H1 (cell line): ENCODE results near the gene PTCH2. TPM values are rescaled to one million over a fixed set of nuclear protein-coding genes. Genes with fewer than 3 reads are reported as not detected.
A peak's percentile ranks its signal among the peaks of the same experiment; 100 is the strongest.

Experiments used
- BACH1 ChIP-seq: IDR thresholded peaks from 2 replicates; pipeline ENCODE4 v1.6.1; 2012; ENCODE audit warnings: low read length, improper control_type of control experiment
- BCL11A ChIP-seq, 2 experiments: IDR thresholded peaks; one replicate each; pipeline ENCODE4 v1.6.1; 2011; ENCODE audit warnings: low read depth in 2 of 2, low read length in 2 of 2, mild to moderate bottlenecking in 2 of 2
- GABPA ChIP-seq: IDR thresholded peaks from 2 replicates; pipeline ENCODE4 v1.6.1; 2011; ENCODE audit warnings: mild to moderate bottlenecking, low read length, moderate library complexity, borderline replicate concordance; ENCODE audit not compliant: insufficient read depth
- GTF2F1 ChIP-seq: IDR thresholded peaks from 2 replicates; pipeline ENCODE4 v1.6.1; 2012; ENCODE audit warnings: low read depth, low read length, improper control_type of control experiment, borderline replicate concordance
- HDAC2 ChIP-seq, 2 experiments: fragments of 300-600 bp in 1 of 2; sonication (generic) in 1 of 2; IDR thresholded peaks; 2 replicates each; pipeline ENCODE4 v1.6.1; 2011 to 2012; ENCODE audit warnings: low read depth in 2 of 2, low read length in 2 of 2, mild to moderate bottlenecking in 2 of 2, moderate library complexity in 2 of 2, borderline replicate concordance in 1 of 2, inconsistent platforms in 1 of 2
- HDAC6 ChIP-seq: IDR thresholded peaks from one replicate; pipeline ENCODE4 v1.7.1; 2012; ENCODE audit warnings: low read depth, mild to moderate bottlenecking, inconsistent platforms, low read length, moderate library complexity
- JUND ChIP-seq: IDR thresholded peaks from 2 replicates; pipeline ENCODE4 v1.6.1; 2011; ENCODE audit warnings: mild to moderate bottlenecking, improper control_type of control experiment, low read length
- KDM4A ChIP-seq: IDR thresholded peaks from one replicate; pipeline ENCODE4 v1.7.1; 2012; ENCODE audit warnings: low read depth, mild to moderate bottlenecking, moderate library complexity, low read length, inconsistent platforms; ENCODE audit not compliant: severe bottlenecking
- MAFK ChIP-seq: IDR thresholded peaks from 2 replicates; pipeline ENCODE4 v1.6.1; 2012; ENCODE audit warnings: low read depth, mild to moderate bottlenecking, improper control_type of control experiment, low read length
- POU5F1 ChIP-seq: IDR thresholded peaks from 2 replicates; pipeline ENCODE4 v1.6.1; 2011; ENCODE audit warnings: low read depth, mild to moderate bottlenecking, low read length, moderate library complexity
- RAD21 ChIP-seq, 2 experiments: IDR thresholded peaks in 1 of 2; conservative IDR thresholded peaks in 1 of 2; 2 replicates each; pipeline ENCODE4 v1.6.1; 2011; ENCODE audit warnings: low read depth in 2 of 2, low read length in 2 of 2, improper control_type of control experiment in 1 of 2, inconsistent platforms in 1 of 2, mild to moderate bottlenecking in 1 of 2, moderate library complexity in 1 of 2
- SIRT6 ChIP-seq: IDR thresholded peaks from one replicate; pipeline ENCODE4 v1.7.1; 2012; ENCODE audit warnings: low read length, inconsistent platforms
- SP2 ChIP-seq: IDR thresholded peaks from 2 replicates; pipeline ENCODE4 v1.6.1; 2012; ENCODE audit warnings: mild to moderate bottlenecking, low read length, inconsistent platforms
- SRF ChIP-seq: IDR thresholded peaks from 2 replicates; pipeline ENCODE4 v1.6.1; 2011; ENCODE audit warnings: mild to moderate bottlenecking, low read depth, low read length, moderate library complexity
- TBP ChIP-seq: IDR thresholded peaks from 2 replicates; pipeline ENCODE4 v1.6.1; 2011; ENCODE audit warnings: low read depth, low read length, improper control_type of control experiment
- TEAD4 ChIP-seq: IDR thresholded peaks from 2 replicates; pipeline ENCODE4 v1.6.1; 2012; ENCODE audit warnings: low read depth, low read length, inconsistent platforms, mixed read lengths
- YY1 ChIP-seq: IDR thresholded peaks from 2 replicates; pipeline ENCODE4 v1.6.1; 2011; ENCODE audit warnings: low read depth, mild to moderate bottlenecking, low read length
- polyA plus RNA-seq, 7 experiments: library from polyadenylated mRNA; depleted of rRNA in 3 of 7; stranded (reverse) in 5 of 7; unstranded in 2 of 7; fragments of >200 nt in 5 of 7; fragments of 200-250 nt in 2 of 7; gene quantifications; 1 replicate in 5 of 7; 2 replicates in 1 of 7; 4 replicates in 1 of 7; pipeline versions ENCODE4 v1.2.1 to v1.2.3, GENCODE V29; 2011 to 2013; ENCODE audit warnings: missing spikeins in 2 of 7, mixed read lengths in 2 of 7
- total RNA-seq: library from RNA; stranded (reverse); fragmentation: NEBNext Ultra II Directional; extraction: Animal tissue kit (Norgen Biotek cat#: 25700); gene quantifications from 2 replicates; pipeline ENCODE4 v1.2.1, GENCODE V29; 2021
- TF ChIP-seq, protein P1 (sequence below), 3 experiments: IDR thresholded peaks; 1 replicate in 2 of 3; 2 replicates in 1 of 3; pipeline versions ENCODE4 v1.5.1 to v1.6.1; 2011; ENCODE audit warnings: low read length in 3 of 3, mild to moderate bottlenecking in 3 of 3, inconsistent platforms in 2 of 3, low read depth in 1 of 3, moderate library complexity in 1 of 3; ENCODE audit not compliant: insufficient read depth in 1 of 3; ENCODE audit errors: control extremely low read depth in 1 of 3
- TF ChIP-seq, protein P2 (sequence below): IDR thresholded peaks from 2 replicates; pipeline ENCODE4 v1.6.1; 2011; ENCODE audit warnings: low read depth, mild to moderate bottlenecking, low read length; ENCODE audit not compliant: insufficient read depth
- TF ChIP-seq, protein P3 (sequence below): IDR thresholded peaks from 2 replicates; pipeline ENCODE4 v1.6.1; 2012; ENCODE audit warnings: inconsistent platforms

PTCH2 gene
- total and polyA plus RNA-seq, 2 of the 8 experiments (the other 6 are each of a cell fraction or from before 2014, with no cell fraction given) = 0.35 to 1.2 TPM

DNA sequence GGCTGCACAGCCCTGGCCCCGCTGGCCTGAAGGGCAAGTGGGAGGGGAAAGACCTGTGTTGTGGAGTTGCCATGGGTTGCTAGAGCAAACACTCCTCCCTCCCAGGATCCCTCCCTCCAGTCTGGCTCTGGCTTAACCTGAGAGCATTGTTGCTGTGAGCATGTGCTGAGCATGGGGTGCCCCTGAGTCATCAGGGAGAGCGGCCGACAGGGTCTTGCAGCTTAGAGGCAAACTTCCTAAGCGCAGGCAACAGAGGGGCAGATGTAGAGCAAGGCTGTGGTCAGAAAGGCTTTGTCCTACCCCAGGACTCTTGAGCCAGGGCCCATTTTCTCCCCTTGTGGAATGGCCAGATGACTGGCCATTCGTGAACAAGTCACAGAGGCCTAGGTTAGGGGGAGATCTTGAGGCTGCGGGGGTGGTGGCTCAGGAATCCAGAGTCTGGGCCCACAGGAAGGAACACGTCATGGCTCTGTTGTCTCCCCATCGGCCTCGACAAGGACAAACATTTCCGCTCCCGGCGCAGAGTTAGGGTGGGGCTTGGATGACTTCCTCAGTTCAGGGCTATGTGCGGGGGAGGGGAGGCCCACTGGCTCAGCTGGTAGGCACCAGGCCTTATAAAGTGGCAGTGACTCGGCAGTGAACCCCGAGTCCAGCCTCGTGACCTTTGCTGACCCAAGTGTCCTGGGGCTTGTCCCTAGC is 35.5 kb downstream of the PTCH2 start (continued):
- TF ChIP-seq POU5F1 (no peak), KDM4A (no peak), GTF2F1 (no peak), RAD21 (IDR thresholded peaks at IDR 0.05 in 1 of 2, conservative IDR thresholded peaks at IDR 0.05 in 1 of 2; ENCODE audit: low read depth in 2 of 2, low read length in 2 of 2) (no peak), BCL11A (IDR thresholded peaks at IDR 0.05; ENCODE audit: low read depth in 2 of 2, low read length in 2 of 2) (no peak), TEAD4 (peak; percentile 38; the same call in 1 of the 2 replicates), HDAC6 (no peak), SP2 (no peak), TBP (peak; percentile 75), MAFK (no peak), JUND (peak; percentile 73; the same call in 1 of the 2 replicates), SRF (no peak), BACH1 (no peak), HDAC2 (IDR thresholded peaks at IDR 0.05; ENCODE audit: borderline replicate concordance in 1 of 2, low read depth in 2 of 2, low read length in 2 of 2) (no peak), SIRT6 (no peak), GABPA (no peak), YY1 (no peak)
- TF ChIP-seq, protein P1, sequence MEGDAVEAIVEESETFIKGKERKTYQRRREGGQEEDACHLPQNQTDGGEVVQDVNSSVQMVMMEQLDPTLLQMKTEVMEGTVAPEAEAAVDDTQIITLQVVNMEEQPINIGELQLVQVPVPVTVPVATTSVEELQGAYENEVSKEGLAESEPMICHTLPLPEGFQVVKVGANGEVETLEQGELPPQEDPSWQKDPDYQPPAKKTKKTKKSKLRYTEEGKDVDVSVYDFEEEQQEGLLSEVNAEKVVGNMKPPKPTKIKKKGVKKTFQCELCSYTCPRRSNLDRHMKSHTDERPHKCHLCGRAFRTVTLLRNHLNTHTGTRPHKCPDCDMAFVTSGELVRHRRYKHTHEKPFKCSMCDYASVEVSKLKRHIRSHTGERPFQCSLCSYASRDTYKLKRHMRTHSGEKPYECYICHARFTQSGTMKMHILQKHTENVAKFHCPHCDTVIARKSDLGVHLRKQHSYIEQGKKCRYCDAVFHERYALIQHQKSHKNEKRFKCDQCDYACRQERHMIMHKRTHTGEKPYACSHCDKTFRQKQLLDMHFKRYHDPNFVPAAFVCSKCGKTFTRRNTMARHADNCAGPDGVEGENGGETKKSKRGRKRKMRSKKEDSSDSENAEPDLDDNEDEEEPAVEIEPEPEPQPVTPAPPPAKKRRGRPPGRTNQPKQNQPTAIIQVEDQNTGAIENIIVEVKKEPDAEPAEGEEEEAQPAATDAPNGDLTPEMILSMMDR (IDR thresholded peaks at IDR 0.05; ENCODE audit: control extremely low read depth in 1 of 3, insufficient read depth in 1 of 3, low read depth in 1 of 3, low read length in 3 of 3) = no peak
- TF ChIP-seq, protein P2, sequence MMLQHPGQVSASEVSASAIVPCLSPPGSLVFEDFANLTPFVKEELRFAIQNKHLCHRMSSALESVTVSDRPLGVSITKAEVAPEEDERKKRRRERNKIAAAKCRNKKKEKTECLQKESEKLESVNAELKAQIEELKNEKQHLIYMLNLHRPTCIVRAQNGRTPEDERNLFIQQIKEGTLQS = no peak
- TF ChIP-seq, protein P3, sequence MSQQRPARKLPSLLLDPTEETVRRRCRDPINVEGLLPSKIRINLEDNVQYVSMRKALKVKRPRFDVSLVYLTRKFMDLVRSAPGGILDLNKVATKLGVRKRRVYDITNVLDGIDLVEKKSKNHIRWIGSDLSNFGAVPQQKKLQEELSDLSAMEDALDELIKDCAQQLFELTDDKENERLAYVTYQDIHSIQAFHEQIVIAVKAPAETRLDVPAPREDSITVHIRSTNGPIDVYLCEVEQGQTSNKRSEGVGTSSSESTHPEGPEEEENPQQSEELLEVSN = peak; percentile 87
